HuH-7 (cell line): ENCODE results near the gene GIPC3.
"Not testable (repeated sequence)": the region's sequence is repeated elsewhere in the genome, so short reads cannot be mapped to it uniquely, and the experiment has no call there.

Source experiments
- DNase-seq: peaks from one replicate; pipeline ENCODE4 v3.0.0; 2011; ENCODE audit warnings: low spot score

Gene GIPC3

DNA sequence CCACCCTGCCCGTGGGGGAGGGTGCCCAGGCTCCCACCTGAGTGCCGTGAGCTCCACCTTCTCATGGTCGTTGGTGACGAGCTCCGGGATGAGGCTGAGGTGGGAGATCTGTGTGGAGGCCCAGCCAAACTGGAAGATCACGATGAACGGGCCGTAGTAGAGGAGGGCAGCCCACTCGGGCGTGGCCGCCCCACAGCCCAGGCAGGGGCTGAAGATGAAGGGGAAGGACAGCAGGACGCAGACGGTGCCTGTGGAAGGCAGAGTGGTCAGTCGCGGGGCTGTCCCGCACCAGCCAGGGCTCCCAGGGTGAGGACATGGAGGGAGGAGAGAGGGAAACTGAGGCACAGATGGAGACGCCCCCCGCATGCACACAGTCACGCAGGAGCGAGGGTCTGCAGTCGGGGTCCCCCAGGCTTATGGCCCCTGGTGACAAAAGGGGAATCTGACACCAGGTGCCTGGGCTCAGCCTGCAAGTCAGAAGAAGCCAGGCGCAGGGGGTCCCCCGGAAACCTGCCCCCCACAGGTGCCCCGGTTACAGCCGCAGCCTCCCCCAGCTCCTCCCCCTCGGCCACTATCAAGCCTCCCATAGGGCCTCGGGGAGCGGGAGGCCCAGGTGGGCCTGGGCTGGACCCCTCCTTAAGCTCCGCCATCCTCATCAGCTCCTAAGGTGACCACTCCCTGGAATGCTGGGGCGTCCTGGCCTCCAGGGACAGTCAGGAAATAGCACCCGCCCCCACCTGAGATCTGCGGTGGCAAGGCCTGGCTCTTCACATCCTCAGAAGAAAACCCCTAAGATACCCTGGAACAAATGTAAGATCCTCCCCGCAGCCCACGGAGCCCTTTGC, 34.1 kb upstream of the GIPC3 start:
- no peak for DNase-seq

DNA sequence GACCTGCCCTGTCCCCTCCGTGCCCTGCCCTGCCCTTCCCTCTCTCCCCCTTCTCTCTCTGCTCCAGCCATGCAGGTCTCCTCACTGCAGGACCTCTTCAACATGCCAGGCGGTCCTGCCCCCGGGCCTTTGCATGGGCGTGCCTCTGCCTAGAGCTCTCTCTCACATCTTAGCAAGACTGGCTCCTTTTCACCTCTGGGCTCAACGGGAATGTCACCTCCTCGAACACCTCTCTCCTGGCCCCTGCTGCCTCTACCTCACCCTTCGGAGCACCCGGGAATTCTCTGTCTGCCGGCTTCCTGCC, 33.5 kb upstream of the GIPC3 start:
- DNase-seq, result no peak

- DNase-seq, result no peak
Observed at GRCh38 chr19:3554254-3555083, 30.8 kb upstream of the GIPC3 start.

GRCh38 chr19:3555653-3556422, 29.4 kb upstream of the GIPC3 start:
- DNase-seq, result no peak

DNA sequence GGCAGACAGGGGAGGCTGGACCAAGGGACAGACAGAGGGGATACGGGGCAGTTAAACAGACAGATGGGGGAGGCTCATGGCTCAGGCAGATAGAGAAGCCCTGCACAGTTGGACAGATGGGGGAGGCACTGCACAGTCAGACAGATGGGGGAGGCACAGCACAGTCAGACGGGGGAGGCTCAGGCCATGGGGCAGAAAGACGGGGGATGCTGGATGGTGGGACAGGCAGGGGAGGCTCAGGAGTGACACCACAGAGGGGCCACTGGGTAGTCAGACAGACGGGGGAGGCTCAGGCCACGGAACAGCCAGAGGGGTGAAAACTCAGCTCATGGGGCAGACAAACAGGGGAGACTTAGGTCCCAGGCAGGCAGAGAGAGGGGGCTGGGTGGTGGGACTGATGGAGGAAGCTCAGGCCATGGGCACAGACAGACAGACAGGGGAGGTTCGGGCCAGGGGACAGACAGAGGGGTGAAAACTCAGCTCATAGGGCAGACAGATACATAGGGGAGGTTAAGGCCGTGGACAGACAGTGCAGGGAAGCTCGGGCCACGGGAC, 28.8 kb upstream of the GIPC3 start:
- DNase-seq, result no peak

DNA sequence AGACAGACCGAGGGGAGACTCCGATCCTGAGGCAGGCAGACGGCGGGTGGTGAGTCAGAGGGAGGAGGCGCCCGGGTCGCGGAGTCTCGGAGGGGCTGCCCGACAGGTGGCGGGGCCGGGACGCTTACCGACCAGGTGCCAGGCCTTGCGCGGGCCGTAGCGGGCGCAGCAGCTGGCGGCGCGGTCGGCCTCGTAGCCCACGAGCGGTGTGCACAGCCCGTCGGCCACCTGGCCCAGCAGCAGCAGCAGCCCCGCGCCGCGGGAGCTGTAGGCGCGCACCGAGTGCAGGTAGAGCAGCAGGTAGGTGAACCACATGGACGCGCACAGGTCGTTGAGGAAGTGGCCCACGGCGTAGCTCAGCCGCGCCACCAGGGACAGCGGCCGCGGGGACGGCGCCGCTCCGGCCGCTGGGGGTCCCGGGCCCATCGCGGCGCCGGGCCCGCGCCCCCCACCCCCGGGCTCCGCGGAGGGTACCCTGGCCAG, 28.3 kb upstream of the GIPC3 start:
- DNase-seq, result no peak

DNA sequence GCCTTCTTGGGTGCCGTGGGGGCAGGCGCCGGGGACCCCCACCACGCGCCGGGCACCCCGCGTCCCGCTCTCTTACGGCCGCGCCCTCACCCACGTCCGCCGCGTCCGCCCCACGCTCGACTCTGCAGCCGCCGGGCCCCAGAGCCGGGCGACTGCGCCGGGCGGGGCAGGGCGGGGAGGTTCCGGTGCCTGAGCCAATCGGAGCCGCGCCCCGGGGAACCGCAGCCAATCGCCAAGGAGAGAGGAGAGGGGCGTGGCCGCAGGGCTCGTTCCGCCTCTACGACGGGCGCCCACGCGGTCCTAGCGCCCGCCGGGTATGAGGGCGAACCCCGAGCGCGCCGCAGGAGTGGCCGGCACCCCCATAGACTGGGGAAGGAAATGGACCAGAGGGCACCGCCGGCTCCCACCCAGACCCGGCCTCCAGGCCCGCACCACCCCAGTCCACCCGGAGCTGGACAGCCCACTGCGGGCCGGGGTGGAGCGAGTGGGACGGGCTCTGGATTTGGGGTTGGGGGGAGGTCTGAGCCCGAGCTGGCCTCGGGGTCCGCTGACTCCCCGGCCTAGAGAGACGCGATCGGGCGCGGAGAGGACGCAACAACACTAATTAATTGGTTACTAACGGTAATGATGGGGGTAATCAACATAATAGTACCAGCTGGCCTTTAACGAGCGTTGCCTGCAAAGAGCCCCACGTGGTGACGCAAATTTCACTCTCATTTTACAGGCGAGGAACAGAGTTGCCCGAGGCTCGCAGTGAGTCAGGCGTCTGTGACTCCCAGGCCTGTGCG, 27.6 kb upstream of the GIPC3 start, which contains the start of gene MFSD12:
MFSD12 (minus strand) TSS at position 126 of the 788 bp plus-strand sequence. CDS start 183 bp downstream, outside the sequence.
- DNase-seq, result peak; percentile 98

GRCh38 chr19:3563709-3564524, 21.4 kb upstream of the GIPC3 start:
- no peak for DNase-seq

- no peak for DNase-seq
Observed at GRCh38 chr19:3565139-3565538, 20.1 kb upstream of the GIPC3 start.

- DNase-seq, result not testable (repeated sequence)
Observed at GRCh38 chr19:3570042-3570441, 15.2 kb upstream of the GIPC3 start.

DNA sequence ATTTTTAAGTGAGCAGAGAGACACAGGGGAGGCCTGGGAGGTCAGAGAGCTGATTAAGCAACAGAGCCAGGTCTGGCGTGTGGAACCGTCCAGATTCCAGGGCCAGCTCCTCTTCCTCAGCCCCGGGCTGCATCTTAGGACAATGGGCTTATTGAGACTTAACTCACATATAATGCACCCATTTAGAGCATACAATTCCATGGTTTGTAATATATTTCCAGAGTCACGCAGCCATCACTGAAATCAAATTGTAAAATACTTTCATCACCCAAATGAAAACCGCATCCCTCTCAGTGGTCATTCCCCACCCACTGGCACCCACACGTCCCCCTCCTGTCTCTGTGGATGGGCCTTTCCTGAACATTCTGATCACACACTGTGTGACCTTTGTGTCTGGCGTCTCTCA, 14.7 kb upstream of the GIPC3 start:
- DNase-seq, result no peak

- peak; percentile 98 for DNase-seq
Observed at GRCh38 chr19:3572132-3572854, 13.0 kb upstream of the GIPC3 start.

DNA sequence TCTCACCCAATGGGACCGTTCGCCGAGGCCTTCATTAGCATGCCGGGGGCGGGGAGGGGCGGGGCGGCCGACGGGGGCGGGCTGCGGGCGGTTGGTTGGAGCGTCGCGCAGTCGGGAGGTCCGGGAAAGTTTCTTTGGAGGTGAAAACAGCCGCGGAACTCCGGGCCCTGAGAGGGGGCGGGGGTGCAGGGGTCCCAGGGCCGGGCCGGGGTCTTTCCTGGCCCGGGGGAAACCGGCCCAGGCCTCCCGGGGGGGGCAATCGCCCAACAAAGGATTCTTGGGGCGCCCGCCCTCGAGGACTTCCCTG, 12.5 kb upstream of the GIPC3 start, which contains the start of gene HMG20B:
HMG20B (plus strand) TSS at position 90 of the 307 bp plus-strand sequence. CDS start 366 bp downstream, outside the sequence.
- no peak for DNase-seq

DNA sequence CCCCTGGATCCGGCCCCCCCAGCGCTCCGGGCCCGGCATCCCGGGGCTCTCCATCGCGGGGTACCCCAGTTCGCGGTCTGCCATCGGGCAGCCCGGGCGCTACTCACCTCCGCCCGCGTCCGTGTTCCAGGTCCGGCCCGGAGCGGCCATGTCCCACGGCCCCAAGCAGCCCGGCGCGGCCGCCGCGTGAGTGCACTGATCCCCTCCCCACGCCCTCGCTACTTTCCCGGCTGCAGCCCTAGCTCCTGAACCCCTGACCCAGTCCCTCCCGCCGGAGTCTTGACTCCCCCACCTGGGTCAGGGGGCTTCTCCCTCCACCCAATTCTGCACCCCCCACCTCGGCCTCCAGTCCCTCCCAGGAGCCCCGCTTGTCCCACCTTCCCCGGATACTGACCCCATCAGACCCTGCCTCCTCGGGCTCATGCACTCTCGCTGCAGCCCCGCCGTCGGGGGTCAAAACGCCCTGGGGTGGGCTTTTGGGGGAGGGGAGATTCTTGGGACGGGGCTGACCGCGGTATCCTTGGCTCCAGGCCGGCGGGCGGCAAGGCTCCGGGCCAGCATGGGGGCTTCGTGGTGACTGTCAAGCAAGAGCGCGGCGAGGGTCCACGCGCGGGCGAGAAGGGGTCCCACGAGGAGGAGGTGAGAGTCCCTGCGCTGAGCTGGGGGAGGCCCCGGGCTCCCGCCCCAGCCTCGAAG, 12.0 kb upstream of the GIPC3 start:
- no peak for DNase-seq

- DNase-seq, result peak; percentile 83
Observed at GRCh38 chr19:3573858-3574637, 11.2 kb upstream of the GIPC3 start.

DNA sequence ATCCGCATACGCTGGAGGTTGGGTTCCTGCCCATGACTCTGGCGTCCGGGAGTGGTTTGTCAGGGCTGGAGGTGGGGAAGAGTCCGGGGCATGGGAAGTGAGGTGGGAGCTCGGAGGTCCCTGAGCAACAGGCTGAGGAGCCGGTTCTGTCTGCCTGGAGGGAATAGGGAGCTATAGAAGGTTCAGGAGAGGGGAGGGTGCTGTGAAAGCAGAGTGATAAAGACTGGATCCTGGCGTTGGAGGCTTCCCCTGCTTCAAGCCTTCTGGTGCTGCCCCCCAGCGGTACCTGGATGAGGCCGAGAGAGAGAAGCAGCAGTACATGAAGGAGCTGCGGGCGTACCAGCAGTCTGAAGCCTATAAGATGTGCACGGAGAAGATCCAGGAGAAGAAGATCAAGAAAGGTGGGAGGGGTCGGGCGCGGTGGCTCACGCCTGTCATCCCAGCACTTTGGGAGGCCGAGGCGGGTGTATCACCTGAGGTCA, 10.0 kb upstream of the GIPC3 start:
- peak; percentile 72 for DNase-seq

- DNase-seq, result no peak
Observed at GRCh38 chr19:3575949-3576673, 9.2 kb upstream of the GIPC3 start.
